ENCODE results near the gene PNP.

Gene PNP

DNA sequence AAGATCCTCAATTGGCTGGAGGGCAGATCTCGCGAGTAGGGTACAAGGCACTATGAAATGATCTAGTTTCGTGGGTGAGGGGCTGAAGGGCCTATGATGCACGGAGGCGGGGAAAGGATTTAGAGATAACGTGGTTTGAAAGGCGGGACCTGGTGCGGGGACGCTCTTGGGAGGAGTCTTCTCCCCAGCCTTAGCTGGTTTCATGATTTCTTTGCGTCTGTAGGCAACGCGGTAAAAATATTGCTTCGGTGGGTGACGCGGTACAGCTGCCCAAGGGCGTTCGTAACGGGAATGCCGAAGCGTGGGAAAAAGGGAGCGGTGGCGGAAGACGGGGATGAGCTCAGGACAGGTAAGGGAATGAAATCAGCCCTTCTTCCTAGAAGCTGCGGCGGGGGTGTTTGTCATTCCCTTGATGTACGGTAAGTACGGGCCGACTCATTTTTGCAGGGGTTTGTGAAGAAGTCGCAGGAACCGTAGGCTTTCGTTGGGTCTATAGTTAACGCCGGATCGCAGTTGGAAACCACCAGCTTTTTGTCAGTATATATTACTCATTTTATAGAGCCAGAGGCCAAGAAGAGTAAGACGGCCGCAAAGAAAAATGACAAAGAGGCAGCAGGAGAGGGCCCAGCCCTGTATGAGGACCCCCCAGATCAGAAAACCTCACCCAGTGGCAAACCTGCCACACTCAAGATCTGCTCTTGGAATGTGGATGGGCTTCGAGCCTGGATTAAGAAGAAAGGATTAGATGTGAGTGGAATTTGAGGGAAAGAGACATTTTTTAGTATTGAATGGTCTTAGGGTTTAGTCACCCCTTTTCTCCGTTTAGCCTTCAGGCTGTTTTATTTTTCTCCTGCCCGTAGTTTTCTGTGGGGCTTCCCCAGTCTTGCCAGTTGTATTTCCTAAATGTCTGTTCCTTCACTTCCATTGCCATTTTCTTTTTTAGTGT, 13.6 kb upstream of the PNP start:
- no peak for DNase-seq

GRCh38 chr14:20456971-20457370, 12.2 kb upstream of the PNP start:
- DNase-seq, result no peak

- no peak for DNase-seq
Observed at GRCh38 chr14:20458031-20458789, 11.0 kb upstream of the PNP start.

DNA sequence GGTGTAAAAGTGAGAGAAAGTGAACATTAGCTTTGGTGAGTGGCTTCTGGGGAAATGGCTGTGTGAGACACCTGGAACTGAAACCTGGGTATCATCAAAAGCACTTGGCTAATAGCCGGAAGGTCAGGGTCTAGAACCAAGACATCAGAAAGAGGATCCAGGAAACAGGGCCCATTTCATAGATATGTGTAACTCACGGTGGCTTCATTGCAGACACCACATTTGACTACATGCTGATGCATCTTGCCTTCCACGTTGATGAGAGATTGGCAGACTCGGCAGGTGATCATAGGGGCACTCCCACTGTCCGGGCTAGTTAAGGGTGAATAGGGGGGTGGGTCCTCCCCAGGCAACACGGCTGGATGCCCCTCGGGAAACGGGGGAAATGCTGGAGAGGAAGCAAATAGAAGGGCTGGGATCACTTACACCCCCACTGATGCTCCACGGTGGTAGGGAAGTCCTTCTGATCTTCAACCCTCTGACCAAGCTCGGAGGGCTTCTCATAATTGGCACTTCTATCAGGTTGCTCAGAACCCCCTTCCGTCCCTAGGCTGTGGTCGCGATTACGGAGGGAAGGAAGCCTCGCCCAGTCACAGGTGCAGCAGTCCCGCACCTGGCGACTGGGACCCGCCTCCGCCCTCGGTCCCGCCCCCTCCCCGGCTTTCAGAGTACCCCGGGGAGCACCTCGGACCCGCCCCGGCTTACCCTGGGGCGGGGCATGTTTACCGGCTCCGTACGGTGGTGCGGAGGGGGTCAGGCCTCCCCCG, 8.6 kb upstream of the PNP start:
- DNase-seq, result peak; percentile 37 to 48

- peak; percentile 96 to 98 for DNase-seq
Observed at GRCh38 chr14:20461225-20462141, 7.7 kb upstream of the PNP start, which contains the start of gene PIP4P1. Gene PIP4P1 (minus strand): TSS chr14:20461434. CDS start chr14:20461325, 109 bp downstream.

- DNase-seq, result no peak
Observed at GRCh38 chr14:20468764-20469241, 403 bp upstream of the PNP start.

DNA sequence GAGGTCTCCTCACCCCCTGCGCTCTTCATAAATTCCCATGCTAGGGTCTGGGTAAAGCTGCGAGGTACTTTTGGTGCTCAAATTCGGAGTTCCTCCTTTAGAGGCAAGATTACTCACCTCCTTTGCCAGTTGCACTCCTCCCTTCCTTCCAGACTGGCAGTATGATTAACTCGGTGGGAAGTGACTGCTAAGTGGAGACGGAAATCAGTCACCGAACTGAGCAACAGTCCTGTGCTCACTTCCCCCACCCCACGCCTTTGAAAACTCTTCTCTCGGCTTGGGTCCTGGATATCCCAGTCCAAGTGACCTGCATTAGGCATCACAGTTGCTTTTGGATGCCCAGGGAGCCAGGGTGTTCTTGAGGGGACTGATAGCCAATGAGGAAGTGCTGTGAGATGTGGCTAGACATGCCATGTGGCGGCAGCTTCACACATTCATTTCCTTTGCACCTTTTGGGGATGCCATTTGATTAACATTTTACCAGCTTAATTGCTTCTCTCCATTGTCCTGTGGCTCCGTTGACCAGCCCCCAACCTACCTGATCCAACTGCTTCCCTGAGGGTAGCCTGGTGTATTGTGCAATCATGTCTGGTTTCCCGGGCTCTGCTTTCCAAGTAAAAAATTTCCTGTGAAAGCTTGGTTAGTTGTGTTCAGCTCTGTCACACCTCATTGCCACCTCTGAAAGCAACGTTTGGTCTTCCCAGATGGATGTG, 840 bp downstream of the PNP start:
- DNase-seq, result peak; percentile 63 to 72

DNA sequence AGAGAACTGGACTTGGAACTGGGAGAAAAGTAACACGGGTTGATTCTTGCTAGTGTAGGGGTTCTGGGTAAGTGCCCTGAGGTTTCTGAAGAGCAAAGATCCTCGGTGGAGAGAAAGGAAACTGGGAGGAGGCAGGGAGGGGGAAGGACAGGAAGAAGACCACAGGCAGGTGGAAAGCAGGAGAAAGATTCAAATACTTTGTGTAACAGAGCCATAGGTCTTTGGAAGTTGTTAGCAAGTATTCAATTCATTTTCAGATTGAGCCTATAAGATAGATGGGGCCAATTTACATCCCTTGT, 1.3 kb downstream of the PNP start:
- DNase-seq, result no peak

- DNase-seq, result no peak
Observed at GRCh38 chr14:20472536-20473169, 3.4 kb downstream of the PNP start.

GRCh38 chr14:20476776-20477175, 7.6 kb downstream of the PNP start:
- no peak for DNase-seq

DNA sequence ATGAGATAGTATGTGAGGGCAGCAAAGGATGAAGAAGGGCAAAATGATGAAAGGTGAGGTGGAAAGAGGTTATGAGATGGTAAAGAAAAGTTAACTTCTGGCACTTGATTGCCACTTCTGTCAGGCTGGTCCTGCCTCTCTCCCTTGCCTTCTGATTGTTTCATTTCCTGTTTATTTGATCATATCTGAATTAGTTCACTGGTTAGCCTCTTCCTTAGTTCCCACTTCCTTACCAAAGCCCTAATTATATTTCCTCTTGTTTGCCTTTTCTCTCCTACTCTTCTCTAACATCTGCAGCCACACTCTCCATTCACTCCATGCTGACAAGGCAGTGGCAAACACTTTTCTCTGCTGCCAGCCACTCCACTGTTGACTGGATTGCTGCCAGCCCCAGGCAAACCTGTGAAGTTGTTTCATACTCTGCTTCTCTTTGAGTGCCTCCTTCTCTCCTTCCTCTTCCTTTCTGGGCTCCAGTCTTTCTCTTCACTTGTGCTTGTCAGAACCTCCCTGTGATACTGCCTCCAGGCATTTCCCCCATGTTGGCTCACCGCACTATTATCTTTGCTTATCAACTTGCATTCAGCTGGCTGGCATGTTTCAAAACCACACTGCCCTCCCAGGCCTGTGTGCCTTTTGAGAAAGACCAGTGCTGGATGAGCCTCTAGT, 8.1 kb downstream of the PNP start:
- no peak for DNase-seq

DNA sequence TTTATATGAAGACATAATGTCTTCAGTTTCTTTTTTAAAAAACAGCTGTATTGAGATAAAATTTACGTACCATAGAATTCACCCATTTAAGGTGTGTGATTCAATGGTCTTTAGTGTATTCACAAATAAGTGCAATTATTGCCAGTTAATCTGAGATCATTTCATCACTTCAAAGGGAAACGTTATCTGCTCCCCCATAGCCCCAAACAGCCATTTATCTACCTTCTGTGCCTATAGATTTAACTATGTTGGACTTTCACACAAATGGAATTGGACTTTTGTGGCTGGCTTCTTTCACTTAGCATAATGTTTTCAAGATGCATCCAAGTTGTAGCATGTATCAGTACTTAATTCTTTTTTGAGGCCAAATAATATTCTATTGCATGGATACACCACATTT, 9.7 kb downstream of the PNP start:
- DNase-seq, result no peak

- no peak for DNase-seq
Observed at GRCh38 chr14:20482382-20482781, 13.2 kb downstream of the PNP start.

GRCh38 chr14:20485900-20486299, 16.7 kb downstream of the PNP start:
- no peak for DNase-seq

GRCh38 chr14:20486684-20487395, 17.6 kb downstream of the PNP start:
- DNase-seq, result no peak

DNA sequence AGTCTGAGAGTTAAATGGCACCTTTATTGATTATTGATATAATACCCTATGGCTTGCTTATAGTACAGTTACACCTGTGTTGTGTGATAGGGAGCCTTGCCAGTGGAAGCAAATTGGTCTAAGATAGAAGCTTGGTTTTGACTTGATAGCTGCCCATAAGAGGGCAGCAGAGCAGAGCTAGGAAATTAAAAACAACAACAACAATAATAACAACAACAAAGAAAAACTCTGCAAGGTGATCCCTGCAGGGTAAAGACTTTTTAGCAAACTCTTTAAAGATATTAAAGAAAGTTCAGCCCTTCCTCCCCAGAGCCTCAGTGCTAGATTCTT, 18.2 kb downstream of the PNP start:
- DNase-seq, result no peak

DNA sequence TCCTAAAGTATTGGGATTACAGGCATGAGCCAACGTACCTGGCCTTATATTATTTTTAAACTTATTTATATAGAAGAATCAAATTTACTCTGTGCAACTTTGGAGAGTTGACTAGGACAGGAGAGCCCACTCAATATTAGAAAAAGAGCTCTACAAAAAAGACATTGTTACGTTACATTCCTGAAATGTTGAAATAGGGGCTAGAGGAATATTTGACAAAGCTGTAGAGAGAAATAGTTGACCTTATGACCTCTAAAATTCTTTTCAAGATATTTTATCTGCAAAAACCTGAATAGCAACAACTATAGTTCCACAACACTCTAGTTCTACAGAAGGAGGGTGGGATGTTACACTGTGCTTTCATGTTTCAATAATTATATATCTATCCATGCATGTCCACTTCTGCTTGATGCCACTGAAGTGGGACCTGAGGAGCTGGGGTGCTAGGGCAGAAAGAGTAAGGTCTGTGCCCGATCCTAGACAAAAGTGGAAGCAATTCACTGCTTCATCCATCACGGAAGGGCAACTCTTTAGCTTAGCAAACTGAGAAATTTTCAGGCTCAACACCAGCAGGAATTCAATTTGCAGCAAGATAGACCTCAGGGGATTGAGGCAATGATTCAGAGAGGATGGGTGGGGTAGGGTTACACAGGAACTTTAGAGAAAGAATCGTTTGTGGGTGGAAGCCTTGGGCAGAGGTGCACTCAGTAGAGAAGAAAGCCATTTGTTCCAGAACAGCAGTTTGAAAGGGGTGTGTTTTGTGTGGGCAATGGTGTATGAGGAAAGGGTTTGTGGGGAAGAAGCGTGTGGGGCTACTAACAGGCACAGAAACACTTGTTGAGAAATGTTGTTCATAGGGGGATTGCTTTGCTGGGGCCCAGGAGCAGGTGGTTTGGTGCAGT, 20.1 kb downstream of the PNP start:
- no peak for DNase-seq

DNA sequence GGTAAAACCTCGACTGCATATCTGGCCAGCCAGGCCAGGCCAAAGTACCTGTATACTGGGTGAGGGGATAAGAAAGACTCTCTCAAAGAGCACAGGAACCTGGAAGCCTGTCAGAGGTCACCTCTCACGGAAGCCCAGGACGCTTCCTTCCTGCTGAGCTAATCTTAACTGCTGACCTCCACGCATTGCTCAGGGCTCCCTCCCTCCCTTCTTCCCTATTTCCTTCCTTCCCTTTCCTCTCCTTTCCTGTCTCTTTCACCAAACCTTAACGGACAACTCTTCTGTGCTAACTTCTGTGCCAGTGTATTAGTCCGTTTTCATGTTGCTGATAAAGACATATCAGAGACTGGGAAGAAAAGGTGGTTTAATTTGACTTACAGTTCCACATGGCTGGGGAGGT, 21.4 kb downstream of the PNP start:
- DNase-seq, result no peak

- no peak for DNase-seq
Observed at GRCh38 chr14:20492486-20492885, 23.3 kb downstream of the PNP start.

Measured in activated CD4-positive, alpha-beta T cell treated with anti-CD3 and anti-CD28 coated beads, Interleukin-2, amount 50 U/mL, for 48 hours (primary cell).